NOMO-1 treated with DMSO at 0.1 percent for 48 hours (cell line): ENCODE results near the gene DPP8.

Source experiments
- DNase-seq: peaks from one replicate; lab custom pipeline; 2025; ENCODE audit not compliant: unreplicated experiment; lab: John Stamatoyannopoulos, UW

The DPP8 gene

DNA sequence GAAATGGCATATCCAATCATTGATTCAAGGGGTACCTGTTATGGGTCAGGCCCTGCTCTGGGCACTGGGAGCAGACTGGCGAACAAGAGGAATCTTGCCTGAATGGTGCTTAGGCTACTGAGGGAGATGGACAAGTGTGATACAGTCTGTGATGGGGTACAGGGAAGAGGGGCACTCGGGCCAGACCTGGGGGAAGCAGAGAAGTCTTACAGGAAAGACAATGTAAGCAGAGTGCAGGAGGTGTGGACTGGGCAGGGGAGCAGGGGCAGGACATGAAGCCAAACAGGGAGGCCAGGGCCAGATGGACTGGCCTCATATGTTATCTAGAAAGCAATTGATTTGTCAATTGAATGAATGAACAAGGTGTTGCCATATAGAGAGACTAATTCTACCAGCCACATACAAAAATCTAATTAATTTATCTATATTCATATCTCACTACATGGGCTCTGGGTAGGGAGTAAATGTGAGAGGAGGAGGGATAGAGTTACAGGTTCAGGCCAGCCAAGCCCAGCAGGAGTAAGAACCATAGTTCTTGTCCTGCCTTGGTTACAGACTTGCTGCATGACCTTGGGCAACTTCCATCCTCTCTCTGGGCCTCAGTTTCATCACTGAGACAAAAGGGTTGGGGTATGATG, 91.2 kb downstream of the DPP8 start:
- DNase-seq = no peak

DNA sequence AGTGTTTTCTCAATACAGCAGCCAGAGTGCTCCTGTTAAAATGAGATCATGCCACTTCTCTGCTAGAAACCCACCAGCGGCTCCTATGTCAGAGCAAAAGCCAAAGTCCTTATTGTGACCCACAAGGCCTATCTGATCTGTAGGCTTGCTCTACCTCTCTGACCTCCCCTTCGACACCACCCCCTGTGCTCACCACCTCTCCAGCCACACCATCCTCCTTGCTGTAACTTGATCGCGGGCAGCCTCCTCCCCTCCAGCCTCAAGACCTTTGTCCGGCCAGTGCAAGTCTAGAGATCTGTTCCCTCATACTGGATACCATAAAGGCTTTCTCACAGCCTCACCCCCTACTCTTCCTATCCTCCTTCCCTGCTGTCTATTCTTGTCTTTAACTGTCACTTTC, 92.8 kb downstream of the DPP8 start:
- DNase-seq = no peak

DNA sequence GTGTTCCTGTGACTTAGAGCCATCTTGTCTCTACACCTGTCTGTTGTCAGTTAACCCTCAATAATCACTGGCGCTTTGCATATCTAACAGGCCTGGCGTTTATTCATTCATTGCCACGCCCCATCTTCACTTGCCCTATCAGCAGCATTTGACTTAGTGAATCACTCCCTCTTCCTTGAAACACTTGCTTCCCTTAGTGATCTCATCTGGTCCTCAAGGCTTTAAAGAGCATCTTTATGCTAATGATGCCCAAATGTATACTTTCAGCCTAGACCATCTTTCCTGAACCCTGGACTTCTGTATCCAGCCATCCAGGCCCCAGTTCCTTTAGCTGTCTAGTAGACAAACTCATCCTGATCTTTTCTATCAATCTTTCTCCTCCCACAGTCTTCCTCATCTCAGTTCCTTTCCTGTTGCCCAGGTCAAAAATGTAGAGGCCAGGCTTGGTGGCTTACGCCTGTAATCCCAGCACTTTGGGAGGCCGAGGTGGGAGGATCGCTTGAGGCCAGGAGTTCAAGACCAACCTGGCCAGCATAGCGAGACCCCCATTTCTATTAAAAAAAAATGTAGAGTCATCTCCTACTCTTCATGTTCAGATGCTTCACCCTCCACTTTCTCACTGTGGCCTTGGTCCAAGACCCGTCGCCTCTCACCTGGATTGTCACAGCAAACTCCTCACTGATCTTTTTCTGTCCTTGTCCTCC, 93.4 kb downstream of the DPP8 start:
- no peak for DNase-seq

DNA sequence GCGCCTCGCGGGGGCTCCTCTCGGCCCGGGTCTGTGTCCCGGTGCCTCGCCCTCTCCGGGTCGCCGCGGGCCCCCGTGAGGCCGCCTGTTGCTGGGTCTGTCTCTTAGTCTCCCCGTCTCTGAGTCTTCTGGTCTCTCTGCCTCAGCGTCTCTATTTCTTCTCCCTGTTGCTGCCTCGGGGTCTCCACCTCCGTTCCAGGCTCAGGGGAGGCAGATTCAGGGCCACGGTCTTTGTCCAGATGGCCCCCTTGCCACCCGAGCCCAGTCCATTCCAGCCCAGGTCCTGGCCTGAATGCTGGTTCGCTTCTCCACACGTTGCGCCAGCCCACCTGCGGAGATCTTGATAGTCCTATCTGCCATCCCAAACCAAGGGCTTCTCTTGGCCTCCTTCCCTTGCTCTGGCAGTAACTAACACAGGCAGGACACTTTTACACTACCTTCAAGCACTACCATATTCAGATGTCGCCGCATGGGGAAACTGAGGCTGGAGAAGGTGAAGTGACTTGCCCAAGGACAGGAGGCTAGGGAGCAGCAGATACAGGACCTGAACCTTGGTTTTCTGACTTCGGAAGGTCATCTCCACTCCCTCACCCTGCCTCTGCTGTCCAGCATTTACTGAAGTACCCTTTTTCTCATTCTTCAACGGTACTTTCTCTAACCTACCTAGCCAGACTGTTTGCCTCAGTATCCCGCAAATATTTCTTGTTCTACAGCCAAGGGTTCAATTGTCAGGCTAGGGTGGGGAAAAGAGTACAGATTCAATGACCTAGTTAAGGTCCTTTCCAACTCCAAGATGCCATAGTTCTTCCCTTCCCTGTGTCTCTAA, 94.1 kb downstream of the DPP8 start:
- no peak for DNase-seq

DNA sequence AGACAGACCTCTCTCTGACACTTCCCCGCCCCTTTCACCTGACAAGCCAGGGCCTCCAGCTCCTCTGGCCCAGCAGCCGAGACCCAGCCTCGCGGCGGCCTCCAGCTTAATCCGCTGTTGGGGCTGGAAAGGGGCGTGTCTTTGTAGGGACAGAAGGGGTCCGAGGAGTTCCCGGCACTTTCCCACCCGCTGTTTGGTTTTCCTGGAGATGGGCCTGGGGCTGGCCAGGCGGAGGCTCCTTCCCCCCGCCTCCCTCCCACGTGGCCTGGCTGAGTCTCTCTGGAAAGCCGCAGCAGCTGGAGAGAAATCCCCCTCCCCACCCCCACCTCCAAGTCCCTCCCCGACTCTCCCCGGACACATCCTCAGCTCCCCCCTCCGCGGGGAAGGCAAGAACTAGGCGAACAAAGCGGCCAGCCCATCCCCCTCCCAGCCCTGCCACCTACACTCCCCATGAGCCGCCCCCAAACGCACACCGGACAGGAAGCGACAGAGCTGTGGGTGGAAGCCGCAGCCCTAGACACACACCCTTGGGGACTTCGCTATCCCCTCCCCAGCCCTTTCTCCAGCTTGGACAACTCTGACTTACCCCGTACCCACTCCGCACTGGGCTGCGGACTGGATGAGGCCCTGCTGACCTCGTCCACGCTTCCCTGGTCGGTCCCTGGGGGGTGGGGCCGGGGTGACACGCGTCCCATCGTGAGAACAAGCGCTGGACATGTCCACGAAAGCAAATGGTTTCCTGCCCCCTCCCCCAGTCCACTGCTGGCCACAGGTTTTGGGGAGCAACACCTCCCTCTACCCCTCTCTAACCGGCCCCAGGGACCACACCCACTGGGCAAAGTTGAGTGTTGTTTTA, 95.9 kb downstream of the DPP8 start:
- no peak for DNase-seq

DNA sequence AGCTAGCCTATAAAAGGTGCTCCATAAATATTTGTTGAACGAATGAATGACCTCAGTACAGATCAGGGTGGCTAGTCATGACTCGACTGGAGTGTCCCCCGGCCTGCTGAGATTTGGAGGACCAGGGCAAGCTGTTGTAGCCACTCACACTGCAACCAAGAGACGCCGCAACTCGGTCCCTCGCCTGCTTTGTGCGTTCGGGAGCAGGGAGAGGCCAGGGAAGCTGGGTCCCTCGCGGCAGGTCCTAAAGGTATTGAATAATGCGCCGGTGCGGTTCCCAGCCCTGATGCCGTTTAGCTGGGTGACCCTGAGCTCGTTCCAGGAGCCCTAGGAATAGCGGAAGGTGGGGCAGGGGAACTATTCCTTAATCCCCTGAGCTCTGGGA, 96.5 kb downstream of the DPP8 start:
- DNase-seq = no peak

DNA sequence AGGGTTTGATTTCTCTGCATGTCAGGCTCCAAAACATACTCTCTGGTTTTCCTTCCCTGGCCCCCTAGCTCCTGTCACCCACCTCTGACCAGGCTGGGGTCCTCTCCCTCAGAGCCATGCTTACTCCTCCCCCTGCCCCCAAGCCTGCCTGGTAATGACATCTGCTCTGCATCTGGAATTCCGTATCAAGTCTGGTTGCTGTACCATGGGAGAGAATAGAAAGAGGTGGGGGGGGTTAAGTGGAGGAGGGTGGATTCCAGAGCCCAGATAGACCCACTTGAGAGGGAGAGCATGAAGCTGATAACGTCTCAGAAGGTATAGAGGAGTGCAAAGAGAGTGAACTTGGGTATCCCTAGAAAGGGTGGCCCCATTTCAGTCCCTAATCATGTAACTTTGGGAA, 98.9 kb downstream of the DPP8 start:
- DNase-seq = no peak

DNA sequence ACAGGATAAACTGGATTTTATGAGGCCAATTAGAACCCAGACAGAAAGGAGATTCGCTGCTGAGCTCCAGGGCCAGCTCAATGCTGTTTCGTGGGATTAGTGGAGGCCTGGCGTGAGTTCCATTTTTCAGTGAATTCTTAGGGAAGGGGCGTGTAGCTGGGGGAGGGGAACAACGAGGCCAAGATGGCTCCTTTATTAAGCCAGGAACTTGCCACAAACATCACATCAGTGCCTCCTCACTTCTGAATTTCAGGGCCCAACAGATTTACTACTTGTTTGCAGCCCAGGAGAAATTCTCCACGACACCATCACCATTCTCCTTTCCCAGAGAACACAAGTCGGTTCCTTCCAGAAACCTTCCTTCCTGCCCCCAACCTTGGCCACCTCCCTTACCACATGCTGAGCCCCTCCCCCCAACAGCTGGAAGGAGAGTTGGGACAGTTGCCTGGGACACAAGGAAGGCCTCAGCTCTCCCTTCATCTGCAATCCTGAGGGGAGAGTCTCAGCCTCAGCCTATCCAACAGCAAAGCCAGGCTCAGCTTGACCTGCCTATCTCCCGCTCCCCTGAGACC, 100.6 kb downstream of the DPP8 start:
- no peak for DNase-seq

DNA sequence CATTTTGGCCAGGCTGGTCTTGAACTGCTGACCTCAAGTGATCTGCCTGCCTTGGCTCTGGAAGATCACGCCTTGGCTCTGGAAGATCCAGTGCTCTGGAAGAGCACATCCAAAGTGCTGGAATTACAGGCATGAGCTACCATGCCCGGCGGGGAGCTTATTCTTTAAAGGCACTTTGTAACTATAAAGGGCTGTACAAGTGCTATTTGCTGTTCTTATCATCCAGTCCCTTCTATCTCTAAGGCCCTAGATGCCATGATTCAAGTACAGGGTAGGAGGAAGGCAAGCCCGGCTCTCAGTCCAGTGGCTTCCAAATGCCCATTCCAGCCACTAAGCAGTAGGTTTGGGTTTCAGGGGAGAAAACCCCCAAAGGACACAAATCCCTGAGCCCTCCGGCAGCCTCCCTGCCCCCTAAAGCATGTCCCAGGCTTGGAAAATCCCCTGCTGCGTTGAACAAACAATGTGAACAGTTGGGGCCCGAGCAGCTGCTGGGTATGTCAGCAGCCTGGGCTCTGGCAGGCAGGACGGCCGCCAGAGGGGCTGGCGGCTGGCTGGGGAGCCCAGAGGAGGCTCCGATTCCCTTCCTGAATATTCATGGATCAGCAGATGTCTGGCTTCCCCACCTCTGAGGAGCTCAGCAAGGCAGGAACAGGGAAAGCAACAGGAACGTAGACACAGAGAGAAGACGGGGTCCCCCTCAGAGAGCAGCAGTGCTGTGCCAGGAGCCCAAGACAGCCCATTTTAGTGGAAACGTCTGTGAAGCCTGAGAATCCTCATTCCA, 102.5 kb downstream of the DPP8 start:
- no peak for DNase-seq

DNA sequence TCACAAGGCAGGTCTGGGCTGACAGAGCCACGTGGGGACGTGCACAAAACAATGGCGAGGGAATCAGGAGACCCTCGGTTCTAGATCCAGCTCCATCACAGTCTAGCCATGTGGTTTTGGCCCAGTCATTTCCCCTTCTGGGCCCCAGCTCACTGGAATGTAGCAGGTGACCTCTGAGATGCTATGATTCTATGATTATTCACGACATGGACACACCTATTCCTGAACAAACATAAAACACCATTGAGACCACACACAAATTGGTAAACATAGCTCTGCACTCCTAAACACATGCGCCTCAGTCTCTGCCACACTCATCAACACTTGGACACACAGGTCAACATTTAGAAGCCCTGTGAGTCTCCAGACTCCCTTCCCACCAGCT, 103.7 kb downstream of the DPP8 start:
- DNase-seq = no peak

DNA sequence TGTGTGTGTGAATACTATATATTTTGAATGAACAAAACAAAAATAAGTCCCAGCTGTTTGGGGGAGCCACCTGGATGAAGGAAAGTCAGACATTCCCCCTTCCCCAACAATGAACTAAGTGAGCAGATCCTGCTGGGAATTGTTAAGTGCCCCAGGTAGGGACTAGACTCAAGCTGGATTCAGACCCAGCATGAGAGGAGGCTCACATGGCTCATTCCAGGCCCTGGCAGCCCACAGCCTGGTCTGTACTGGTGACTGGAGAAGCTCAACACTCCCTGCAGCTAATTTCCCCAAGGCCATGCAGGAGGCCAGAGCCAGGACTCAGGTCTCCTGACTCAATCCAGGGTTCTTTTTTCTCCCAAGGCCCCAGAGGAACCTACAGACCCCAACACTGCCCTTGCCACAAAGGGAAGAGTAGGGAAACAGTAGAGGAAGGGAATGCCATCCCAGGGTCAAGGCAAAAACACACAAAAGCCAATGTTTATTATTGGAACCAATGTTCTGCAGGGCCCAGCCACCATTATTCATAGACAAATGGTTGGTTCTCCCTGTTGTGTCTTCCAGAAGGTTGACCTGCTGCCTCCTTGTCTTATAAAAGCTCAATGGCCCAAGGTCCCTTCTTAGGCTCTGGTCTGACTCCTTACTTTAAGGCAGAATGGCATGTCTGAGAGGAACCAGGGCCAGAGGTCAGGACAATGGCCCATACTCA, 104.3 kb downstream of the DPP8 start:
- DNase-seq = no peak

DNA sequence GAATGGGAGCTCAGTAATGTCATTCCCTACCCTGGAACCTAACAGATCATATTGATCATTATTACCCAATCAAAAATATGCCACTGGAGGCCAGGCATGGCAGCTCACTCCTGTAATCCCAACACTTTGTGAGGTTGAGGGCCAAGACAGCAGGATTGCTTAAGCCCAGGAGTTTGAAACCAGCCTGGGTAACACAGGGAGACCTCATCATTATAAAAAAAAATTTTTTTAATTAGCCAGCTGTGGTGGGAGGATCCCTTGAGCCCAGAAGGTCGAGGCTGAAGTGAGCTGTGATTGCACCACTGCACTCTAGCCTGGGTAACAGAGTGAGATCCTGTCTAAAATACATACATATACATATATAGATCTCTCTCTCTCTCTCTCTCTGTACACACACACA, 104.9 kb downstream of the DPP8 start:
- no peak for DNase-seq

DNA sequence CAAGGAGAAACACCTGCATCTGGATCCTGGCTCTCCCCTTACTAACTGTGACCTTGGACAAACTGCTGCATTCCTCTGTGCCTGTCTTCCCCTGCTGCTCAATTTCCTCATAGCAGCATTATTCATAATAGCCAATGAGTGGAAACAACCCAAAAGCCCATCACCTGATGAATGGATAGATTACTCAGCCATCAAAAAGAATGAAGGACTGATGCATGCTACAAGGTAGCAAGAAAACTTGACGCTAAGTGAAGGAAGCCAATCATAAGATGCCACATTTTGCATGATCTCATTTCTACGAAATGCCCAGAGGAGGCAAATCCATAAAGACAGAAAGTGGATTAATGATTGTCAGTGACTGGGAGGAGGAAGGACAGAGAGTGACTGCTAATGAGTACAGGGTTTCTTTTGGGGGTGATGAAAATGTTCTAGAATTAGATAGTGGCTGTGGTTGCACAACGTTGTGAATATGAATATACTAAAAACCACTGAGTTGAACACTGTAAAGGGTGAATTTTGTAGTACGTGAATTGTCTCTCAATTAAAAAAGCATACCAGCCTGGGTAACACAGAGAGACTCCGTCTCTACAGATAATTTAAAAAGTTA, 105.9 kb downstream of the DPP8 start:
- no peak for DNase-seq

DNA sequence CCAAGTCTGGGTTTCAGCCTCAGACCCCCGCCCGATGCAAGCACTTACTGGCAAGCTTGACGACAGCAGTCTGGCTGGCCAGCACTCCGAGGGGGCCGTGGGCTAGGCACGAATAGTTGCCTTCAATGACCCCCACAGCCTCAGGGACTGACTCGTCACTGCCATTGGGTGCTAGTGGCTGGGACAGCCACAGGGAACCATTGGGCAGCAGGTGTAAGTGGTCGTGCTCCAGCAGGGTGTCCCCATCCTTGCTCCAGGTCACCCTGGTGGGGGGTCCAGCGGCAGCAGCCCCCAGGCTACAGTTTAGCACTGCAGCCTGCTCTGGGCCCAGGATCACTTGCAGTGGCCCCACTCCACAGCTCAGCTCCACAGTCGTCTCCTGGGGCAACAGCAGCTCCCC, 106.5 kb downstream of the DPP8 start:
- no peak for DNase-seq

DNA sequence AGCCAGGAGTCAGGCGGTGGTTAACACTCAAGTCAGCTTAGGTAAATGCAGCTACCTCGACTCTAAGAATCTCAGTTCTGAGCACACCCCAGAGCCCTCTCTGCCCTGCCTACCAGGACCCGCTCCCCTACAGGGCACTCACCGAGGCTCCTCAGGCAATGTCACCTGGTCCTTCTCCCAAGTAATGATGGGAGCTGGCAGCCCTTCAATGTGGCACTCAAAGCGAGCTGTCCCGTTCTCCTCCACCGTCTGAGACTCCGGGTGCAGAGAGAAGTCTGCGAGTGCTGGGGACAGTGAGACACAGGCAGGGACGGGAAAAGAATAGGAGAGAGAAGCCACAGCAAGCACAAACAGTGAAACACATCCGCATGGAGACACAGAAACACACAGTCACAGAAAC, 107.5 kb downstream of the DPP8 start:
- no peak for DNase-seq

DNA sequence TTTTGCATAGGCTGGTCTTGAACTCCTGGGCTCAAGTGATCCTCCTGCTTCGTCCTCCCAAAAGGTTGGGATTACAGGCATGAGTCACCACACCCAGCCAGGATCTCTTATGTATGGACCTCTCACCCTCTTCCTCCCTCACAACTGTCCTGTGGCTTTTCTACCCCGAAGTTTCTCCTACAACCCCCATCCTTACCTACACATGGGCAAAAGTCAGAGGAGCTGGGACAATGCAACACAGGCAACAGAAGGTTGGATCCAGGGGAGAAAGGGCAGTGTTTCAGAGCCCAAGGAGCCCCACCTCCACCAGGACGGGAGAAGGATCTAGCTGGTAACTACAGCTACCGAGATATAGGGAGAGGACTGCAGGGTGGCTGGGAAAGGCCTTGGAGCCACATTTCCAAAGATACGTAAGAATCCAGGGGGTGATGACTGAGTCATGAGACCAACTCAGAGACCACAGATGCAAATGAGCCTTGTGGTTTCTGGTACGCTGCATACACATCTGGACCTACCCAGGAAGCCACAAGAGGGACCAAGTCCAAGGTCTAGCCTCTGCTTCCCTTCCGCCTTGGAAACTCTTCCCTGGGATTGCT, 108.4 kb downstream of the DPP8 start:
- DNase-seq = no peak

DNA sequence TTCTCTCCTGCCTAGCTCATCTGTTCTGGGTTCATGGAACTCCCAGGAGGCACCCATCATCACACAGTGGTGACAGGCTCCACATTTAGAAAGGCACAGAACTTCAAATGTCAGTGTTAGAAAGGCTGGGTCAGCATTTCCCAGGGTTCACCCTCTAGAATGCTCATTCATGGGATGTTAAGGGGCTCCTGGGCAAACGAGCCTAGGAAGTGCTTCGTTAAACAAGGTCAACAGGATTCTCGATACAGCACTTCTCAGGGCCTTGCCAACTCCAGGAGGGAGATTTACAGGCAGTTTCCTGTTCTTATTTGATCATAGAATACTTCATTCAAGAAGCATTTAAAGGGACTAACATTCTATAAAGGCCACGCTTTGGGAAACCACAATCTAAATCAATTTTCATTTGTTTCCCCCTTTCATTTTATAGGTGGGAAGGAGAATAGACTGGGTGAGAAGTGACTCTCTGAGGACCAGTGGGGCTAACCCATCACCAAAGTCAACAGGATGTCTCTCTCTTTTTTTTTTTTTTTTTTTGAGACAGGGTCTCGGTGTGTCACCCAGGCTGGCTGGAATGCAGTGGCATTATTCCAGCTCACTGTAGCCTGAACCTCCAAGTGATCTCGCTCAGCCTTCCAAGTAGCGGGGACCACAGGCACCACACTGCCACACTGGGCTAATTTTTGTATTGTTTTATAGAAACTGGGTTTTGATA, 109.0 kb downstream of the DPP8 start:
- DNase-seq = no peak

DNA sequence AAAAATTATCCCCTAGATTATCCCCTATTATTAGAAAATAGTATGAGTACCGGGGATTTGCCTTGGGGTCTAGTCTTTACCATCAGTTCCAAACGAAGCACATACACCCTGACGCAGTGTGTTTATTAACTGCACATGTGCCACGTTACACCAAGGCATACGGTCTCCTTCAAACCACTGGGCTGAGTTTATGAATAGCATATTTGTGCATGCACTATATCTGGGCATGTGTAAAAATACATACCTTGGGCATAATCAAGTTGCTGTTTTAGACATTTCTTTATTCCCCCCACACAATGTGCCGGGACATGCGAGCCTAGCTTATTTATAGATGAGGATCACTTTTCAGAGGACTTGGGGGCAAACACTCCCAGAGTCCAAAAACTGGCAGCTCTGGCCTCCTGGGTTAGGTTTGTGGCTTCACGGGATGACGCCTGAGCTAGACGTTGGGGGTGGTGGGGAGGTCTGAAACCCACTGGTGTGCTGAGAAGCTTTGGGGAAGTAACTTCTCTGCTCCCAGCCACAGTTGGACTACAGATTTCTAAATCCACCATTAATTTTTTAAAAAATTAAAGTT, 111.0 kb downstream of the DPP8 start:
- no peak for DNase-seq
